Memory B cell (primary cell): Measurements from ENCODE around the gene SHCBP1L.
A peak's percentile ranks its signal among the peaks of the same experiment; 100 is the strongest.

Source experiments
- ATAC-seq: fragments of 150-1000 bp; cut with Tn5 transposase; 2 replicates; pipeline ENCODE4 v1.10.0; 2021; ENCODE audit warnings: low read depth, mild to moderate bottlenecking, moderate library complexity
- DNase-seq, 2 donors: peaks; one replicate each; pipeline ENCODE4 v3.0.0; 2022; ENCODE audit warnings: low spot score in 2 of 2
- H3K27ac Mint-ChIP-seq: one replicate; pipeline ENCODE4 v1.8.0; 2022; ENCODE audit warnings: mild to moderate bottlenecking, moderate library complexity, mixed read lengths
- H3K27me3 Mint-ChIP-seq: one replicate; pipeline ENCODE4 v1.8.0; 2022; ENCODE audit warnings: mixed read lengths
- H3K36me3 Mint-ChIP-seq: one replicate; pipeline ENCODE4 v1.8.0; 2022; ENCODE audit warnings: mild to moderate bottlenecking, mixed read lengths
- H3K4me1 Mint-ChIP-seq: one replicate; pipeline ENCODE4 v1.8.0; 2022; ENCODE audit warnings: mixed read lengths
- H3K4me3 Mint-ChIP-seq: one replicate; pipeline ENCODE4 v1.8.0; 2022; ENCODE audit warnings: mild to moderate bottlenecking, moderate library complexity, mixed read lengths
- H3K9me3 Mint-ChIP-seq: one replicate; pipeline ENCODE4 v1.8.0; 2022; ENCODE audit warnings: mixed read lengths

Gene SHCBP1L

GRCh38 chr1:182890927-182891610, 61.9 kb downstream of the SHCBP1L start:
- H3K4me1 Mint-ChIP-seq, result peaks cover 2% of the 10 kb centered on the region
- no peak for ATAC-seq
- peaks cover 18% of the 10 kb centered on the region for H3K36me3 Mint-ChIP-seq
- peaks cover 1% of the 10 kb centered on the region for H3K27me3 Mint-ChIP-seq
- no peak for DNase-seq
- H3K9me3 Mint-ChIP-seq, result peaks cover 8% of the 10 kb centered on the region
- no peak overlapping the region for H3K4me3 Mint-ChIP-seq
- no peak overlapping the region for H3K27ac Mint-ChIP-seq

GRCh38 chr1:182889997-182890396, 63.0 kb downstream of the SHCBP1L start:
- ATAC-seq (no peak), DNase-seq (no peak)
- Mint-ChIP-seq H3K4me1 (peaks cover 2% of the 10 kb centered on the region), H3K36me3 (peaks cover 25% of the 10 kb centered on the region), H3K27ac (peak overlapping the region; percentile 66), H3K9me3 (peaks cover 7% of the 10 kb centered on the region), H3K27me3 (peaks cover 1% of the 10 kb centered on the region), H3K4me3 (no peak overlapping the region)

- Mint-ChIP-seq H3K36me3 (peaks cover 31% of the 10 kb centered on the region), H3K9me3 (peaks cover 4% of the 10 kb centered on the region), H3K4me3 (no peak overlapping the region), H3K27me3 (peaks cover 1% of the 10 kb centered on the region), H3K4me1 (peaks cover 2% of the 10 kb centered on the region), H3K27ac (peak overlapping the region; percentile 8)
- DNase-seq (no peak), ATAC-seq (no peak)
Observed at GRCh38 chr1:182888736-182889531, 64.0 kb downstream of the SHCBP1L start.

GRCh38 chr1:182886985-182887384, 66.0 kb downstream of the SHCBP1L start:
- no peak for ATAC-seq

GRCh38 chr1:182885591-182885990, 67.4 kb downstream of the SHCBP1L start:
- Mint-ChIP-seq H3K9me3 (no peaks in the 10 kb centered on the region), H3K36me3 (peaks cover 44% of the 10 kb centered on the region), H3K4me1 (no peaks in the 10 kb centered on the region), H3K4me3 (no peak overlapping the region), H3K27me3 (no peaks in the 10 kb centered on the region), H3K27ac (no peak overlapping the region)
- DNase-seq, result no peak
- no peak for ATAC-seq

More at GRCh38 chr1:182886985-182887384, 66.0 kb downstream of the SHCBP1L start:
- Mint-ChIP-seq H3K36me3 (peaks cover 37% of the 10 kb centered on the region), H3K9me3 (peaks cover 2% of the 10 kb centered on the region), H3K27me3 (peaks cover 1% of the 10 kb centered on the region), H3K4me3 (no peak overlapping the region), H3K4me1 (peaks cover 2% of the 10 kb centered on the region), H3K27ac (no peak overlapping the region)
- no peak for DNase-seq

- Mint-ChIP-seq H3K9me3 (no peaks in the 10 kb centered on the region), H3K27ac (no peak overlapping the region), H3K4me3 (no peak overlapping the region), H3K4me1 (no peaks in the 10 kb centered on the region), H3K36me3 (peaks cover 50% of the 10 kb centered on the region), H3K27me3 (no peaks in the 10 kb centered on the region)
- ATAC-seq (no peak), DNase-seq (no peak)
Observed at GRCh38 chr1:182884872-182885271, 68.1 kb downstream of the SHCBP1L start.

GRCh38 chr1:182877842-182878241, 75.1 kb downstream of the SHCBP1L start:
- no peaks in the 10 kb centered on the region for H3K4me1 Mint-ChIP-seq
- peaks cover 60% of the 10 kb centered on the region for H3K36me3 Mint-ChIP-seq
- ATAC-seq, result no peak
- H3K27me3 Mint-ChIP-seq, result no peaks in the 10 kb centered on the region
- H3K9me3 Mint-ChIP-seq, result no peaks in the 10 kb centered on the region
- H3K27ac Mint-ChIP-seq, result no peak overlapping the region
- no peak for DNase-seq
- H3K4me3 Mint-ChIP-seq, result no peak overlapping the region

- Mint-ChIP-seq H3K36me3 (peaks cover 59% of the 10 kb centered on the region), H3K4me1 (no peaks in the 10 kb centered on the region), H3K27me3 (no peaks in the 10 kb centered on the region), H3K4me3 (no peak overlapping the region), H3K9me3 (no peaks in the 10 kb centered on the region), H3K27ac (no peak overlapping the region)
- DNase-seq (no peak), ATAC-seq (no peak)
Observed at GRCh38 chr1:182877331-182877730, 75.6 kb downstream of the SHCBP1L start.

- H3K36me3 Mint-ChIP-seq, result peaks cover 61% of the 10 kb centered on the region
- no peak for DNase-seq
- no peak overlapping the region for H3K27ac Mint-ChIP-seq
- ATAC-seq, result no peak
- H3K4me3 Mint-ChIP-seq, result no peak overlapping the region
- no peaks in the 10 kb centered on the region for H3K27me3 Mint-ChIP-seq
- no peaks in the 10 kb centered on the region for H3K9me3 Mint-ChIP-seq
- no peaks in the 10 kb centered on the region for H3K4me1 Mint-ChIP-seq
Observed at GRCh38 chr1:182875889-182876288, 77.1 kb downstream of the SHCBP1L start.

GRCh38 chr1:182872881-182873280, 80.1 kb downstream of the SHCBP1L start:
- Mint-ChIP-seq H3K4me1 (peaks cover 2% of the 10 kb centered on the region), H3K36me3 (peaks cover 45% of the 10 kb centered on the region), H3K27me3 (no peaks in the 10 kb centered on the region), H3K9me3 (no peaks in the 10 kb centered on the region), H3K27ac (no peak overlapping the region), H3K4me3 (no peak overlapping the region)
- ATAC-seq (no peak), DNase-seq (no peak)

GRCh38 chr1:182869241-182869666, 83.7 kb downstream of the SHCBP1L start:
- no peak overlapping the region for H3K27ac Mint-ChIP-seq
- H3K36me3 Mint-ChIP-seq, result peaks cover 43% of the 10 kb centered on the region
- H3K27me3 Mint-ChIP-seq, result no peaks in the 10 kb centered on the region
- peaks cover 2% of the 10 kb centered on the region for H3K4me1 Mint-ChIP-seq
- ATAC-seq (no peak), DNase-seq (no peak)
- no peaks in the 10 kb centered on the region for H3K9me3 Mint-ChIP-seq
- H3K4me3 Mint-ChIP-seq, result no peak overlapping the region

GRCh38 chr1:182867861-182868260, 85.1 kb downstream of the SHCBP1L start:
- H3K27me3 Mint-ChIP-seq, result no peaks in the 10 kb centered on the region
- DNase-seq (no peak), ATAC-seq (no peak)
- H3K4me3 Mint-ChIP-seq, result no peak overlapping the region
- H3K36me3 Mint-ChIP-seq, result peaks cover 33% of the 10 kb centered on the region
- H3K27ac Mint-ChIP-seq, result no peak overlapping the region
- peaks cover 2% of the 10 kb centered on the region for H3K4me1 Mint-ChIP-seq
- H3K9me3 Mint-ChIP-seq, result no peaks in the 10 kb centered on the region

GRCh38 chr1:182863940-182864339, 89.0 kb downstream of the SHCBP1L start:
- Mint-ChIP-seq H3K4me3 (no peak overlapping the region), H3K27ac (no peak overlapping the region), H3K36me3 (peaks cover 35% of the 10 kb centered on the region), H3K4me1 (no peaks in the 10 kb centered on the region), H3K9me3 (no peaks in the 10 kb centered on the region), H3K27me3 (no peaks in the 10 kb centered on the region)
- DNase-seq, result no peak
- no peak for ATAC-seq

GRCh38 chr1:182862827-182863226, 90.1 kb downstream of the SHCBP1L start:
- Mint-ChIP-seq H3K4me1 (no peaks in the 10 kb centered on the region), H3K4me3 (no peak overlapping the region), H3K27me3 (no peaks in the 10 kb centered on the region), H3K27ac (no peak overlapping the region), H3K36me3 (peaks cover 40% of the 10 kb centered on the region), H3K9me3 (no peaks in the 10 kb centered on the region)
- DNase-seq, result no peak
- ATAC-seq, result no peak
